GM12891 (cell line): ENCODE data around the gene PGLYRP2.

Experiments used
- DNase-seq: peaks from one replicate; pipeline ENCODE4 v3.0.0; 2011; ENCODE audit warnings: low spot score; ENCODE audit not compliant: insufficient read length
- FAIRE-seq: peaks from 2 replicates; lab custom pipeline; 2011; peaks lifted over from hg19 to GRCh38; lab: Jason Lieb, UNC
- PAX5 ChIP-seq: IDR thresholded peaks from 2 replicates; pipeline ENCODE4 v1.6.1; 2011; ENCODE audit warnings: low read length, moderate library complexity, mild to moderate bottlenecking; ENCODE audit not compliant: insufficient read depth, severe bottlenecking
- POLR2A ChIP-seq: IDR thresholded peaks from 2 replicates; pipeline ENCODE4 v1.6.1; 2011; ENCODE audit warnings: low read depth, low read length, control low read depth
- POLR2AphosphoS5 ChIP-seq: IDR thresholded peaks from 2 replicates; pipeline ENCODE4 v1.6.1; 2011; ENCODE audit warnings: low read depth, low read length, control low read depth
- POU2F2 ChIP-seq: IDR thresholded peaks from 2 replicates; pipeline ENCODE4 v1.6.1; 2011; ENCODE audit warnings: low read depth, mild to moderate bottlenecking, control low read depth, low read length, moderate library complexity
- SPI1 ChIP-seq: IDR thresholded peaks from 2 replicates; pipeline ENCODE4 v1.6.1; 2011; ENCODE audit warnings: low read depth, low read length, control low read depth
- TAF1 ChIP-seq: IDR thresholded peaks from 2 replicates; pipeline ENCODE4 v1.6.1; 2011; ENCODE audit warnings: low read depth, low read length, control low read depth

The PGLYRP2 gene

GRCh38 chr19:15427991-15428471, 51.3 kb downstream of the PGLYRP2 start:
- FAIRE-seq (no peak), DNase-seq (no peak)
- TF ChIP-seq PAX5 (no peak), POLR2A (no peak), POU2F2 (no peak), SPI1 (no peak), TAF1 (no peak), POLR2AphosphoS5 (no peak)

DNA sequence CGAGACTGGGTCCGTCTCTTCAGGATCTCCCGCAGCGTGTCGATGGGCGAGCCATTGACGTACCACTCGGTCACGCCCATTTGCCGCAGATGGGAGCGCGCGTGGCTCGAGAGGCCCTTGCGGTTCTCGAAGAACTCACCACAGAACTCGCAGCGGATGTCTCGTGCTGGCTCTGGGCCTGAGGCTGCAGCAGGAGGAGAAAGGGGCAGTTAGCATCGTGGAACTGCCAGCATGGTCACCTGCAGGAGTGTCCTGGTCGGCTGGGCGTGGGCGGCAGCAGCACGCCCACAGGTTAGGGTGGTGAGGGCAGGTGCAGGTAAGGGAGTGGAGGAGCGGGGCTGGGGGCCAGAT, 52.0 kb downstream of the PGLYRP2 start:
- TF ChIP-seq SPI1: no peak
- no peak for TF ChIP-seq TAF1
- TF ChIP-seq POU2F2: no peak
- TF ChIP-seq PAX5: no peak
- TF ChIP-seq POLR2AphosphoS5: no peak
- no peak for TF ChIP-seq POLR2A
- FAIRE-seq: no peak
- DNase-seq: no peak

DNA sequence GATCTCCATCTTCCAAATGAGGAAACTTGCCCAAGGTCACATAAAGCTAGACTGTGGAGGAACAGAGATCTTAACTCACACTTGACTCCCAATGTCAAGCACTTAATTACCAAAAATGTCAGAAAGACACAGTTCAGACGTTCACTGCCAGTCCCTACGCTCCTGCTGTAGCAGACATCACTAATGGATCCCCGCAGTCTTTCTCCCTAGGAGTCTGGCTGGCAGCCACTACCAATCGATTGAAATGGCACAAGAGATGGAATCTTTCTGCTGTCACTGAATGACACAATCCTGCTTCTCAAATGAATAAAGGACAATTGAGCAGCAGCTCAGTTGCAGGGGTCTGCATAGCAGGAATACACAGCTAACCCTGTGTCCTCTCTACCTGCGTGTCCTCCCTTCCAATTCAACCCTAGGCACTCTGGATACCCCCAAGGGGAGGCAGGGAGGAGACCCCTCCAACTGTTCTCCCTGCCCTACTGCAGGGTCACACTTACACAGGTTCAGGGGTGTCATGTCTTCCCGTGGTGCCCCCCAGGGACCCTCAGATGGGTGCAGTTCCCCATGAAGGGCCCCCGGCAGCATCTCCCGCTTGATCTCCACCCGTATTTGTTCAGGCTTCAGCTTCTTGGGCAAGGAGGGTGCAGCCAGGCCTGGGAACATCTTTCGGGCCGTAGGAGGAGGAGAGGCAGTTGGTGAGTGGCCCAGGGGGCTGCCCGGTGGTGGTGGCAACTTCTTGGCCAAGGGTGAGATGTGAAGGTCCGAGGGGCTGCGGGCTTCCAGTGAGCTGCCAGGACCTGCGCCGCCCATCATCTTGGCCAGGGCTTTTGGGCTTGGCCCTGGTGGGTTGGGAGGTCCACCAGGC, 52.6 kb downstream of the PGLYRP2 start:
- DNase-seq: no peak
- no peak for FAIRE-seq
- TF ChIP-seq PAX5 (no peak), POLR2A (no peak), SPI1 (no peak), POLR2AphosphoS5 (no peak), TAF1 (no peak), POU2F2 (no peak)

- TF ChIP-seq POU2F2 (no peak), PAX5 (no peak), TAF1 (no peak), POLR2A (no peak)
- FAIRE-seq (no peak), DNase-seq (no peak)
Measured at GRCh38 chr19:15425321-15425950, 53.9 kb downstream of the PGLYRP2 start.

- DNase-seq: no peak
- FAIRE-seq: no peak
- TF ChIP-seq POLR2A: no peak
- no peak for TF ChIP-seq SPI1
- TF ChIP-seq TAF1: no peak
- no peak for TF ChIP-seq POU2F2
- TF ChIP-seq POLR2AphosphoS5: no peak
- no peak for TF ChIP-seq PAX5
Measured at GRCh38 chr19:15424692-15425272, 54.5 kb downstream of the PGLYRP2 start.

DNA sequence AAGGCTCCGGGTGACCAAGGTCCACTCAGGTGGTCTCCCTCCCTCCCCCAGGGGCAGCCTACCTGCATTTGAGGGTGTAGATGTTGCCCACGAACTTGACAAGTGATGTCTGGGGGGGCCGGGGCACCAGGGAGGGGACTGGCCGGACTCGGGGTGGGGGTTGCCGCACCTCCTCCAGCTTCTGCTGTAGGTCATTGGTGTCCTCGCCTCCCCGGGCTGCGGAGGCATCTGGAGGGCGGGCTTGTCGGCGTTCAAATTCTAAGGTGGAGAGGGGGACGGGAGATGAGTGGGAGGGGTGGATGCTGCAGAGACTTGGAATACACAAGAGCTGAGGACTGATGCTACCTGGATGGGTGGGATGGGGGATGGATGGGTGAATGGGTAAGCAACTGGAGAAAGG, 55.2 kb downstream of the PGLYRP2 start:
- TF ChIP-seq PAX5 (no peak), POLR2AphosphoS5 (no peak)
- DNase-seq: no peak
- FAIRE-seq: no peak

DNA sequence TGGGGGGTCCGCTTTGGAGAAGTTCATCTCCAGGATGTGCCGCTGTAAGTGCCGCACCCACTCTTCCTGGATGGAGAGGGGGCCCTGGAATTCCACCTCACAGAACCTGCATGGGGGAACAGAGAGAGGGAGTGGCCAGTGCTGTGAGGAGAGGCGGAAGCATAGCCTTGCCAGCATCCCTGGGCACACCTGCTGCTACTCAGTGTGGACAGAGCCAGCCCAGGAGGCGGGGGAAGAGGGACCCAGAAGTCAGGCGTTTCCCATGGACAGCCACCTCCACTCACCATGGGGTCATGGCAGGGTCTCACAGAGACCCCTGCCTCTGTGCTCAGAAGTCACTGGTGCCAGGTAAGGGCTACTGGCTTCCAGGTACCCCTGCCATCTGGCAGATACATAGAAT, 56.2 kb downstream of the PGLYRP2 start:
- FAIRE-seq: no peak
- TF ChIP-seq POLR2A (no peak), POLR2AphosphoS5 (no peak), SPI1 (no peak), PAX5 (no peak), TAF1 (no peak), POU2F2 (no peak)
- DNase-seq: no peak

DNA sequence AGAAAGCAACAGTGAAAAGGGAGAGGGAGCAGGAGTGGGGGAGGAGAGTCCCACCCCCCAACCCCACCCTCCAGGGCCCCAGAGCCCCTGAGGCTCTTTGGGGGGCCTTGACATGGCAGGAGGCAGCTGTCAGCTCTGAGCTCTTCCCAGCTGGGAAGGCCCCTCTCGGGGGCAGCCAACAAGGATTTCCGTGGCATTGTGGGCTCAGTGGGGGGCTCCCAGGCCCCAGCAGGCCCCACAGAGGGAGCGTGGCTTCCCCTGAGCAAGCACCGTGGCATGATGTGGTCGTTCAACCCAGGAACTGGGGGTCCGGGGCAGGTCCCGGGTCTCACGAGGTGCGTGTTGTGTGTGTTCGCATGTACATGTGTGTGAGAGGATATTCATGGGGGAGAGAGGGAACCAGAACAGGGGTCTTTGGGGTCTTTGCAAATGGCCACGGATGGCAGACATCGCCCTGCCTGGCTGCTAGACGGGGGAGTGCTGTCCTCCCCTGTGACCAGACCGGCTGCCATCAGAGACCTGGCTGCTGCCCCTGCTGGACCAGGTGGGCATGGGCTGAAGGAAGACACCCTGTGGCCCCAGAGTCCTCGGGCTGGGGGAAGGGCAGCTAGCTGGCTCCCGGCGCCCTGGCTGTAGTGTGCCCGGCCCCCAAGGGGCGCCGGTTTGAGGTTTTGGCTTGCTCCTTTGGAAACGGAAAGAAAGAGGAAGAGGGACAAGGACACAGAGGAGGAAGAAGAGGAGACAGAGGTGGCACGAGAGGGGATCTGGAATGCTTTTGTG, 56.8 kb downstream of the PGLYRP2 start:
- TF ChIP-seq PAX5 (no peak), POLR2AphosphoS5 (no peak), POU2F2 (no peak)
- FAIRE-seq (no peak), DNase-seq (no peak)

GRCh38 chr19:15421721-15422260, 57.5 kb downstream of the PGLYRP2 start:
- TF ChIP-seq TAF1 (no peak), POLR2AphosphoS5 (no peak), PAX5 (no peak), POU2F2 (no peak), POLR2A (no peak), SPI1 (no peak)
- no peak for FAIRE-seq
- DNase-seq: no peak
